C4-2B (cell line): ENCODE data around the gene SMARCAL1.

Experiments used
- CTCF ChIP-seq: fragments of 450-650 bp; conservative IDR thresholded peaks from 2 replicates; pipeline ENCODE4 v1.5.1; 2017; ENCODE audit warnings: mild to moderate bottlenecking
- ZFX ChIP-seq: fragments of 450-650 bp; IDR thresholded peaks from 2 replicates; pipeline ENCODE4 v1.6.1; 2017

DNA sequence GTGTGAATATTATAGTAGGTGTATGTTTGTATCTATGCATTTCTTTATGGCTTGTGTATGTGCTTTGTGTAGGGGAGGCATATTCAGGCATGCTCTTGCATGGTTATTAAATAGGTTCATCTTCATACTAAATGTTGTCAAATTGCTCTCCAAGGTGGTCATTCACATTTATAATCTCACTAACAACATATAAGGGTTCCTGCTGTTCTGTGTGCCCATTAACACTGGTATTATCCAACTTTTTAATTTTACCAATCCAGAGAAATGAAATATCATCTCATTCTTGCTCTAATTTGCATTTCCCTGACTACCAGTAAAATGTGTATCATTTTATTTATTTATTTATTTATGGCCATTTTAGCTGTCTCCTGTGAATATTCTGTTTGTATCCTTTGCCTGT, 57.4 kb downstream of the SMARCAL1 start:
- no peak for TF ChIP-seq CTCF
- TF ChIP-seq ZFX: no peak
